Esophagus squamous epithelium (tissue), 5 donors: ENCODE data around the gene TADA3. TPM values are rescaled to one million over a fixed set of nuclear protein-coding genes. Genes with fewer than 3 reads are reported as not detected.

Experiments used
- DNase-seq: peaks from one replicate; lab custom pipeline; 2025; lab: John Stamatoyannopoulos, UW
- H3K27ac ChIP-seq, 4 donors: fragments of 200-600 bp; sonication (generic); one replicate each; pipeline ENCODE4 v1.5.1; 2016 to 2019; ENCODE audit warnings: mild to moderate bottlenecking in 1 of 4
- H3K27me3 ChIP-seq, 4 donors: fragments of 200-600 bp; sonication (generic); 1 replicate in 3 of 4; 2 replicates in 1 of 4; pipeline versions ENCODE4 v1.5.1 to v1.6.0; 2017 to 2021; ENCODE audit warnings: antibody characterized with exemption in 1 of 4
- H3K36me3 ChIP-seq, 3 donors: fragments of 200-600 bp; sonication (generic); one replicate each; pipeline ENCODE4 v1.5.1; 2016 to 2019
- H3K4me1 ChIP-seq, 3 donors: fragments of 200-600 bp; sonication (generic); one replicate each; pipeline ENCODE4 v1.5.1; 2017 to 2019
- H3K4me3 ChIP-seq, 4 donors: fragments of 200-600 bp; sonication (generic); 1 replicate in 3 of 4; 2 replicates in 1 of 4; pipeline ENCODE4 v1.5.1; 2016 to 2019; ENCODE audit warnings: mild to moderate bottlenecking in 2 of 4, moderate library complexity in 1 of 4
- H3K9me3 ChIP-seq, 3 donors: fragments of 200-600 bp; sonication (generic); one replicate each; pipeline ENCODE4 v1.5.1; 2016 to 2019
- POLR2A ChIP-seq, 4 donors: fragments of 450-650 bp; IDR thresholded peaks; one replicate each; pipeline ENCODE4 v1.6.1; 2017; ENCODE audit warnings: antibody characterized with exemption in 4 of 4, mild to moderate bottlenecking in 4 of 4, moderate library complexity in 3 of 4
- WGBS, 2 donors: methylation state at CpG; one replicate each; pipeline ENCODE4 v1.1.5; 2018; 5-methylcytosine and 5-hydroxymethylcytosine counted together
- intact Hi-C: fragments of 100-400 bp; cut with DNase I; formaldehyde crosslinking; loops from one replicate; pipeline ENCODE4 v1.15.0; 2022
- total RNA-seq, 4 donors: library from RNA; depleted of rRNA; stranded (reverse); fragments of >200 nt; gene quantifications; one replicate each; pipeline ENCODE4 v1.1.0, GENCODE V29; 2016
- TF ChIP-seq, protein P1 (sequence below), 6 experiments: fragments of 450-650 bp in 4 of 6; fragments of 200-600 bp in 2 of 6; sonication (generic) in 2 of 6; IDR thresholded peaks; one replicate each; pipeline ENCODE4 v1.5.1; 2016 to 2019; ENCODE audit warnings: antibody characterized with exemption in 6 of 6, mild to moderate bottlenecking in 4 of 6, moderate library complexity in 4 of 6
- donor health status: DM: yes; HTN: yes; CAD: no.

TADA3 gene
- total RNA-seq, 4 donors from 2014 or later = 34.7 to 54.4 (median 44.8) TPM

DNA sequence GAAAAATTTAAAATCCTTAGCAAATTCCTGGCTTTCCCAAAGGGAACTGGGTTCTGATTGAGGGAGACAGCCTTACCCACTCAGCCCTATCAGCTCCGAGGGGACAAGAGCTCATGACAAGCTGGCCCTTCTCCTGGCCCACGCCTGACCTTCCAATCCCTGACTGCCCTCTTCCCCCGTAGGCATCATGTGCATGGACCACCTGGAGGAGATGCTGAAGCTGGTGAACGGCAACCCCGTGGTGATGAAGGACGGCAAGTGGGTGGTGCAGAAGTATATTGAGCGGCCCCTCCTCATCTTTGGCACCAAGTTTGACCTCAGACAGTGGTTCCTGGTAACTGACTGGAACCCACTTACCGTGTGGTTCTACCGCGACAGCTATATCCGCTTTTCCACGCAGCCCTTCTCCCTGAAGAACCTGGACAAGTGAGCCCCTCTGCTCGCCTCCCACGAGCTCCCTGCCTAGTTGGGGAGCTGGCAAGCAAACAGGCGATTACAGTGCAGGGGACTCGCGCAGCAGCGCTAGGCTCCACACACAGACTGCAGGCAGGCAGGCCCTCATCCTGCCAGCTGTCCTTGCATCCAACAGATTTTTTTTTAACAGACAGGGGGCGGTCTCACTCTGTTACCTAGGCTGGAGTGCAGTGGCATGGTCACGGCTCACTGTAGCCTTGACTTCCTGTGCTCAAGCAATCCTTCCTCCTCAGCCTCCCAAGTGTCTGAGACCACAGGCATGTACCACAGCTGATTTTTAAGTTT, 34.7 kb upstream of the TADA3 start:
- no peak for DNase-seq
- intact Hi-C loops = no loop called here
- 74 to 84% methylated on average over 15 to 16 of the region's 20 CpGs for WGBS, 2 donors
- Histone ChIP-seq H3K27ac (no peak overlapping the region), H3K4me1 (no peaks in the 10 kb centered on the region), H3K27me3 (no peaks in the 10 kb centered on the region), H3K9me3 (no peaks in the 10 kb centered on the region), H3K4me3 (no peak overlapping the region), H3K36me3 (peaks cover 0 to 40% (median 4%) of the 10 kb centered on the region in 3 donors)
- TF ChIP-seq POLR2A (IDR thresholded peaks at IDR 0.05) = no peak
- TF ChIP-seq, protein P1, sequence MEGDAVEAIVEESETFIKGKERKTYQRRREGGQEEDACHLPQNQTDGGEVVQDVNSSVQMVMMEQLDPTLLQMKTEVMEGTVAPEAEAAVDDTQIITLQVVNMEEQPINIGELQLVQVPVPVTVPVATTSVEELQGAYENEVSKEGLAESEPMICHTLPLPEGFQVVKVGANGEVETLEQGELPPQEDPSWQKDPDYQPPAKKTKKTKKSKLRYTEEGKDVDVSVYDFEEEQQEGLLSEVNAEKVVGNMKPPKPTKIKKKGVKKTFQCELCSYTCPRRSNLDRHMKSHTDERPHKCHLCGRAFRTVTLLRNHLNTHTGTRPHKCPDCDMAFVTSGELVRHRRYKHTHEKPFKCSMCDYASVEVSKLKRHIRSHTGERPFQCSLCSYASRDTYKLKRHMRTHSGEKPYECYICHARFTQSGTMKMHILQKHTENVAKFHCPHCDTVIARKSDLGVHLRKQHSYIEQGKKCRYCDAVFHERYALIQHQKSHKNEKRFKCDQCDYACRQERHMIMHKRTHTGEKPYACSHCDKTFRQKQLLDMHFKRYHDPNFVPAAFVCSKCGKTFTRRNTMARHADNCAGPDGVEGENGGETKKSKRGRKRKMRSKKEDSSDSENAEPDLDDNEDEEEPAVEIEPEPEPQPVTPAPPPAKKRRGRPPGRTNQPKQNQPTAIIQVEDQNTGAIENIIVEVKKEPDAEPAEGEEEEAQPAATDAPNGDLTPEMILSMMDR (IDR thresholded peaks at IDR 0.05) = peak in 4 of 6 experiments; percentile 10 to 48 (median 13)

DNA sequence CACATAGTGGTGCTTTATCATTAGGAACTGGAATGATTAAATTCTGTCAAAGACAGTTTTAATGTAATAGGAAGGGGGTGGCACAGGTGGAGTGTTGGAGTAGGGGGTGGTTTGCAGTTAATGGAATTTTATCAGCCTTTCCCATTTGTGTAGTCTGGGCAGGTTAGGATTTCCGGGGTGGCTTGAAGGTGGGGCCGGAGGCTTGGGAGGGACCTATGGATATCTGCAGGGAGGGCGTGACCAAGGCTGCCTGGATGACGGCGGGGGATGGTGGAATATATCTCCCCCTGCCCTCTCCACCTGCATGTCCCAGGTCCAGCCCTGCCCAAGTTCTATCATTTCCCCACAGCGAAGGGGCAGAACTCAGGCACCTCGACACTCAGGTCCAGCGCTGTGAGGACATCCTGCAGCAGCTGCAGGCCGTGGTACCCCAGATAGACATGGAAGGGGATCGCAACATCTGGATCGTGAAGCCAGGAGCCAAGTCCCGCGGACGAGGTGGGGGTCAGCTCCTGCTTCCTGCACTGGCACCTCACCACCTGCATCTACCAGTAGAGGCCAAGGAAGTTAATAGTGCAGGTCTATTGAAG, 33.3 kb upstream of the TADA3 start:
- 46 to 47% methylated on average over 2 to 10 of the region's 14 CpGs for WGBS, 2 donors
- no peak overlapping the region for H3K27ac ChIP-seq
- intact Hi-C loops = no loop called here
- no peak for DNase-seq
- peaks cover 0 to 28% (median 4%) of the 10 kb centered on the region in 3 donors for H3K36me3 ChIP-seq
- H3K27me3 ChIP-seq = no peaks in the 10 kb centered on the region
- H3K4me3 ChIP-seq = no peak overlapping the region
- H3K9me3 ChIP-seq = no peaks in the 10 kb centered on the region
- no peaks in the 10 kb centered on the region for H3K4me1 ChIP-seq
- no peak for TF ChIP-seq POLR2A (IDR thresholded peaks at IDR 0.05)
- TF ChIP-seq, protein P1 (IDR thresholded peaks at IDR 0.05) = no peak

DNA sequence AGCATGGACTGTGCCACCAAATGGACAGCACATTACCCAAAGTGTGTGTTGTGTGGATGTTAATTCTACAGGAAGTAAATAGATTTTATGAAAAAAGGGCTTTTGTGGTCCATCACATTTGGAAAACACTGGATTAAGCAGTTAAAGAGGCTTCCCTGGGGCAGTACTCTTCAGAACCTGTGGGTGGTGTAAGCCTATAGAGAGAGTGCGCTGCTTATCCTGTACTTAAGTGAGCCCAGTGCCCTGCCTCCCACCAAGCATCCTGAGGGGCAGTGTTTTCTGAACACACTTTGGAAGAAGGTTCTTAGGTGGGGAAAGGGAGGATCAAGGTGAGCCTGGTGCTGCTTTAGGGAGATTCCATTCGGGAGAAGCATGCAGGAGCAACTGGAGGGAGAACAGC, 28.7 kb upstream of the TADA3 start:
- Histone ChIP-seq H3K9me3 (no peaks in the 10 kb centered on the region), H3K27ac (no peak overlapping the region), H3K36me3 (peaks cover 0 to 10% (median 0%) of the 10 kb centered on the region in 3 donors), H3K27me3 (no peaks in the 10 kb centered on the region), H3K4me1 (no peaks in the 10 kb centered on the region), H3K4me3 (no peak overlapping the region)
- 65 to 70% methylated on average over 2 of the region's 2 CpGs for WGBS, 2 donors
- intact Hi-C loops = no loop called here
- no peak for DNase-seq
- TF ChIP-seq POLR2A (IDR thresholded peaks at IDR 0.05) = no peak
- TF ChIP-seq, protein P1 (IDR thresholded peaks at IDR 0.05) = peak in 2 of 6 experiments; percentile 26 to 52

DNA sequence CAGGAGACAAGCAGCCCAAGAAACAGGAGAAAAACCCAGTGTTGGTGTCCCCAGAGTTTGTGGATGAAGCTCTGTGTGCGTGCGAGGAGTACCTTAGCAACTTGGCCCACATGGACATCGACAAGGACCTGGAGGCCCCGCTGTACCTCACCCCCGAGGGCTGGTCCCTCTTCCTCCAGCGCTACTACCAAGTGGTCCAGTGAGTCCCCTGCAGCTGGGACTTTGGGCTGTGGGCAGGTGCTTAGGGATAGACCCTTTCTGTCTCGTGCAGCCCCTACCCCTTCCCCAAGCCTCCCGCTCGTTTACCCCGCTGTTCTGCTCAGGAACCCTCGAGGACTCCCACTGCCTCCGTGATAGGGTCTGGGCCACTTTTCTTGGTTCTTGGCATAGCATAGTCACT, 28.3 kb upstream of the TADA3 start:
- H3K4me1 ChIP-seq = no peaks in the 10 kb centered on the region
- intact Hi-C loops = no loop called here
- 76 to 88% methylated on average over 8 to 12 of the region's 12 CpGs for WGBS, 2 donors
- no peaks in the 10 kb centered on the region for H3K27me3 ChIP-seq
- H3K9me3 ChIP-seq = no peaks in the 10 kb centered on the region
- no peak overlapping the region for H3K27ac ChIP-seq
- H3K4me3 ChIP-seq = no peak overlapping the region
- peaks cover 0 to 14% (median 0%) of the 10 kb centered on the region in 3 donors for H3K36me3 ChIP-seq
- no peak for DNase-seq
- TF ChIP-seq POLR2A (IDR thresholded peaks at IDR 0.05) = no peak
- TF ChIP-seq, protein P1 (IDR thresholded peaks at IDR 0.05) = no peak

DNA sequence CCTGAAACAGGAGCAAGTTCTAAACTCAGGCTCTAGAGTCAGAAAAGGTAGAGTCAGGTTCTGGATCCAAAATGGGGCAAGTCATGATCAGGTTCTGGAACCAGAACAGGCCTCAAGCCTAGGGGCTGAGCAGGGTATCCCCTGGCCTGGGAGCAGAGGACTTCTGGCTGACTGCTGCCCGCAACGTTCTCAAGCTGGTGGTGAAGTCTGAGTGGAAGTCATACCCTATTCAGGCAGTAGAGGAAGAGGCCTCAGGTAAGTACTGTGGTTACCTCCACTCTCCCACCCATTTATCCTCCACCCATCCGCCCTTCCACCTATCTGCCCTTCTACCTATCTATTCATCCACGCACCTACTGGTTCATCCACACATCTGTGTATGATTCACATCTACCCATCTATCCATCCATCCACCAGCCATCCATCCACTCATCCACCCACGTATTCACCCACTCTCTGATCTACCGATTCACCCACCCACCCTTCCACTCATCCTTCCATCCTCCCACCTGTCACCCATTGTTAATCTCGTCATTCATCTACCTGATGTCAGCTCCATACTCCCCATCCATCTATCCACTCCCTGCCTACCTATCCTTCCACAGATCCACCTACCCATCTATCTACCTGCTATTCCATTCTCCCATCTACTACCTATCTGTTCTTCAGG, 26.5 kb upstream of the TADA3 start:
- H3K9me3 ChIP-seq = no peaks in the 10 kb centered on the region
- no peak overlapping the region for H3K27ac ChIP-seq
- WGBS, 2 donors = 92 to 93% methylated on average over 6 of the region's 7 CpGs
- TF ChIP-seq POLR2A (IDR thresholded peaks at IDR 0.05) = no peak
- peaks cover 0 to 16% (median 0%) of the 10 kb centered on the region in 3 donors for H3K36me3 ChIP-seq
- H3K4me1 ChIP-seq = no peaks in the 10 kb centered on the region
- no peak for DNase-seq
- intact Hi-C loops = no loop called here
- H3K27me3 ChIP-seq = no peaks in the 10 kb centered on the region
- no peak overlapping the region for H3K4me3 ChIP-seq
